ENCODE measurements around the gene TXNL4A. TPM values are rescaled to one million over a fixed set of nuclear protein-coding genes. Genes with fewer than 3 reads are reported as not detected.

The TXNL4A gene
- total and polyA plus RNA-seq, 2 donors (not counting 1 experiment from before 2014, with no cell fraction given), result 39.5 to 101 TPM

DNA sequence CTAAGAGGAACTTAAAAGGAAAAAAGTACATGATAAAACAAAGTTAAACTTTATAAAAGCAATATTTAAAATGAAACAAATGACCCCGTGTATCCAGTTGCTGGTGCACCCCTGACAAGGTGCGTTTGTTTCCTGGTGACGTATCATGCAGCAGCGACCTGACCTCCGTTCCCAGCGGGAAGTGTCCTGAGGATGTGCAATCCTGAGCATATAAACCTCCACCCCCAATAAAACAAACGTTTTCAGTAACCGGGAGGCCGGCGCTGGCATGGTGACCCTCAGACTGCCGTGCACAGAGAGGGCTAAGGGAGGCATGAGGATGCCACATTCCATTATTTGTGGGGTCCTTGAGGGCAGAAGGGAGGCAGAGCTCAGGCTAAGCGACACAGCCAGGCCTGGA is 51.7 kb downstream of the TXNL4A start:
- DNase-seq (ENCODE audit: low read depth in 2 of 2), result no peak

DNA sequence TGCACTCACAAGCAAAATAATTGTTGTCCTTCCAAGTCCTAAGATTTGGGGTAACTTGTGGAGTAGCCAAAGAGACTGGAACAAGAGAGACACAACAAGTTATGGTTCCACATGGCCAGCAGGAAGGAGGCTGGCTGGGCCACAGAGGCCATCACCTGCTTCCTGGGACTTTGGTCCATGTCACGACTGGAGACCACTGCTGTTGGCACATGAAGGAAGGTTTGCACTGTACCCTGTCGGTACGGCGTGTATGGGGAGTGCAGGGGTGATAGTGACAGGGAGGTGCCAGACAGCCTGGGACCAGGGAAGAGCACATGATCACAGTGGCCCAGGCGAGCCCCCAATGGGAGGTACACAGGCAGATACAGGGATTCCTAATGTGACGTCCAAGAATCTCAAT is 52.4 kb downstream of the TXNL4A start:
- Histone ChIP-seq H3K27me3 (ENCODE audit: control insufficient read depth, insufficient read depth, low read length) (no peaks in the 10 kb centered on the region), H3K9me3 (ENCODE audit: control insufficient read depth, insufficient read depth, low read depth, low read length) (no peaks in the 10 kb centered on the region), H3K79me2 (ENCODE audit: control insufficient read depth, insufficient read depth, low read length) (peaks cover 26% of the 10 kb centered on the region), H3K36me3 (ENCODE audit: control insufficient read depth, insufficient read depth, low read length) (no peaks in the 10 kb centered on the region), H2AFZ (ENCODE audit: low read length) (no peak overlapping the region), H3K4me2 (ENCODE audit: extremely low read depth, insufficient read depth, low read length) (no peak overlapping the region), H4K20me1 (ENCODE audit: control insufficient read depth, extremely low read depth, insufficient read depth, low read length) (no peaks in the 10 kb centered on the region), H3K4me1 (ENCODE audit: control insufficient read depth, extremely low read depth, insufficient read depth, low read length) (peaks cover 5% of the 10 kb centered on the region), H3K9ac (ENCODE audit: insufficient read depth, low read length) (no peak overlapping the region), H3K27ac (ENCODE audit: insufficient read depth, low read length) (no peak overlapping the region), H3K4me3 (replicated peaks in 1 of 4; ENCODE audit: control extremely low read depth in 1 of 4, insufficient read depth in 1 of 4, low read depth in 3 of 4, low read length in 4 of 4) (no peak overlapping the region)
- DNase-seq (ENCODE audit: low read depth in 2 of 2), result no peak
- no peak for TF ChIP-seq EZH2 (IDR thresholded peaks at IDR 0.05; ENCODE audit: low read length, missing control alignments)
- TF ChIP-seq, protein P1, sequence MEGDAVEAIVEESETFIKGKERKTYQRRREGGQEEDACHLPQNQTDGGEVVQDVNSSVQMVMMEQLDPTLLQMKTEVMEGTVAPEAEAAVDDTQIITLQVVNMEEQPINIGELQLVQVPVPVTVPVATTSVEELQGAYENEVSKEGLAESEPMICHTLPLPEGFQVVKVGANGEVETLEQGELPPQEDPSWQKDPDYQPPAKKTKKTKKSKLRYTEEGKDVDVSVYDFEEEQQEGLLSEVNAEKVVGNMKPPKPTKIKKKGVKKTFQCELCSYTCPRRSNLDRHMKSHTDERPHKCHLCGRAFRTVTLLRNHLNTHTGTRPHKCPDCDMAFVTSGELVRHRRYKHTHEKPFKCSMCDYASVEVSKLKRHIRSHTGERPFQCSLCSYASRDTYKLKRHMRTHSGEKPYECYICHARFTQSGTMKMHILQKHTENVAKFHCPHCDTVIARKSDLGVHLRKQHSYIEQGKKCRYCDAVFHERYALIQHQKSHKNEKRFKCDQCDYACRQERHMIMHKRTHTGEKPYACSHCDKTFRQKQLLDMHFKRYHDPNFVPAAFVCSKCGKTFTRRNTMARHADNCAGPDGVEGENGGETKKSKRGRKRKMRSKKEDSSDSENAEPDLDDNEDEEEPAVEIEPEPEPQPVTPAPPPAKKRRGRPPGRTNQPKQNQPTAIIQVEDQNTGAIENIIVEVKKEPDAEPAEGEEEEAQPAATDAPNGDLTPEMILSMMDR (conservative IDR thresholded peaks at IDR 0.05 in 1 of 2, IDR thresholded peaks at IDR 0.05 in 1 of 2; ENCODE audit: low read depth in 1 of 2, low read length in 2 of 2), result no peak

More for the DNA sequence above, 51.7 kb downstream of the TXNL4A start:
- H3K4me3 ChIP-seq (replicated peaks in 1 of 4; ENCODE audit: control extremely low read depth in 1 of 4, insufficient read depth in 1 of 4, low read depth in 3 of 4, low read length in 4 of 4), result no peak overlapping the region
- H4K20me1 ChIP-seq (ENCODE audit: control insufficient read depth, extremely low read depth, insufficient read depth, low read length), result no peaks in the 10 kb centered on the region
- no peaks in the 10 kb centered on the region for H3K9me3 ChIP-seq (ENCODE audit: control insufficient read depth, insufficient read depth, low read depth, low read length)
- no peaks in the 10 kb centered on the region for H3K27me3 ChIP-seq (ENCODE audit: control insufficient read depth, insufficient read depth, low read length)
- no peak overlapping the region for H3K27ac ChIP-seq (ENCODE audit: insufficient read depth, low read length)
- H3K36me3 ChIP-seq (ENCODE audit: control insufficient read depth, insufficient read depth, low read length), result peaks cover 2% of the 10 kb centered on the region
- peaks cover 24% of the 10 kb centered on the region for H3K79me2 ChIP-seq (ENCODE audit: control insufficient read depth, insufficient read depth, low read length)
- no peak overlapping the region for H3K4me2 ChIP-seq (ENCODE audit: extremely low read depth, insufficient read depth, low read length)
- no peak overlapping the region for H2AFZ ChIP-seq (ENCODE audit: low read length)
- TF ChIP-seq, protein P1 (conservative IDR thresholded peaks at IDR 0.05 in 1 of 2, IDR thresholded peaks at IDR 0.05 in 1 of 2; ENCODE audit: low read depth in 1 of 2, low read length in 2 of 2), result no peak
- TF ChIP-seq EZH2 (IDR thresholded peaks at IDR 0.05; ENCODE audit: low read length, missing control alignments), result no peak
- no peak overlapping the region for H3K9ac ChIP-seq (ENCODE audit: insufficient read depth, low read length)
- H3K4me1 ChIP-seq (ENCODE audit: control insufficient read depth, extremely low read depth, insufficient read depth, low read length), result peaks cover 5% of the 10 kb centered on the region

DNA sequence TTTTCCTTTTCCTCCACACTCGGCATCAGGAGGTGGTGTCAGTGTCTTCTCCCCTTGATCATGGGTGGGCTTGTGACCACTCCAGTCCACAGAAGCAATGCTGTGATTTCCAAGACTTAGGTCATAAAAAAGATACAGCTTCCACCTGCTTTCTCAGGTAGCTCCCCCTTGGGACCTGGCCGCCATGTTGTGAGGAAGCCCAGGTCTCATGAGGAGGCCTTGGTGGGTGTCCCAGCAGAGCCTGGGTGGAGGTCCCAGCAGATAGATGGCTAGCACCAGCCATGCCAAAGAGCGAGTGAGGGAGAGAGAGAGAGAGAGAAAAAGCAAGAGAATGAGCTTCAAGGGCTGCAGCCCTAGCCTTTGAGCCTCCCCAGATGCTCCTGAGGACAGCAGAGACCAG is 52.9 kb downstream of the TXNL4A start:
- Histone ChIP-seq H3K9me3 (ENCODE audit: control insufficient read depth, insufficient read depth, low read depth, low read length) (no peaks in the 10 kb centered on the region), H3K36me3 (ENCODE audit: control insufficient read depth, insufficient read depth, low read length) (no peaks in the 10 kb centered on the region), H2AFZ (ENCODE audit: low read length) (no peak overlapping the region), H3K27ac (ENCODE audit: insufficient read depth, low read length) (no peak overlapping the region), H3K79me2 (ENCODE audit: control insufficient read depth, insufficient read depth, low read length) (peaks cover 23% of the 10 kb centered on the region), H3K9ac (ENCODE audit: insufficient read depth, low read length) (no peak overlapping the region), H3K27me3 (ENCODE audit: control insufficient read depth, insufficient read depth, low read length) (no peaks in the 10 kb centered on the region), H3K4me1 (ENCODE audit: control insufficient read depth, extremely low read depth, insufficient read depth, low read length) (peaks cover 5% of the 10 kb centered on the region), H4K20me1 (ENCODE audit: control insufficient read depth, extremely low read depth, insufficient read depth, low read length) (no peaks in the 10 kb centered on the region), H3K4me3 (replicated peaks in 1 of 4; ENCODE audit: control extremely low read depth in 1 of 4, insufficient read depth in 1 of 4, low read depth in 3 of 4, low read length in 4 of 4) (no peak overlapping the region), H3K4me2 (ENCODE audit: extremely low read depth, insufficient read depth, low read length) (no peak overlapping the region)
- no peak for TF ChIP-seq EZH2 (IDR thresholded peaks at IDR 0.05; ENCODE audit: low read length, missing control alignments)
- TF ChIP-seq, protein P1 (conservative IDR thresholded peaks at IDR 0.05 in 1 of 2, IDR thresholded peaks at IDR 0.05 in 1 of 2; ENCODE audit: low read depth in 1 of 2, low read length in 2 of 2), result no peak
- DNase-seq (ENCODE audit: low read depth in 2 of 2), result no peak

Data from fibroblast of lung (primary cell).